Gastroesophageal sphincter (tissue), 3 donors: ENCODE results near the gene DDIT4.

Source experiments
- EP300 ChIP-seq: sonication (generic); formaldehyde crosslinking; IDR thresholded peaks from one replicate; pipeline ENCODE4 v1.6.1; 2017; ENCODE audit warnings: antibody characterized with exemption, mild to moderate bottlenecking
- POLR2A ChIP-seq, 2 donors: fragments of 450-650 bp; IDR thresholded peaks; one replicate each; pipeline ENCODE4 v1.6.1; 2017; ENCODE audit warnings: antibody characterized with exemption in 2 of 2, mild to moderate bottlenecking in 2 of 2, moderate library complexity in 1 of 2
- POLR2AphosphoS5 ChIP-seq: sonication (generic); formaldehyde crosslinking; IDR thresholded peaks from one replicate; pipeline ENCODE4 v1.6.1; 2017; ENCODE audit warnings: antibody characterized with exemption
- TF ChIP-seq, protein P1 (sequence below), 4 experiments: fragments of 200-600 bp in 2 of 4; fragments of 450-650 bp in 2 of 4; sonication (generic) in 1 of 4; IDR thresholded peaks; one replicate each; pipeline ENCODE4 v1.5.1; 2017 to 2019; ENCODE audit warnings: antibody characterized with exemption in 4 of 4, mild to moderate bottlenecking in 2 of 4, moderate library complexity in 2 of 4

DNA sequence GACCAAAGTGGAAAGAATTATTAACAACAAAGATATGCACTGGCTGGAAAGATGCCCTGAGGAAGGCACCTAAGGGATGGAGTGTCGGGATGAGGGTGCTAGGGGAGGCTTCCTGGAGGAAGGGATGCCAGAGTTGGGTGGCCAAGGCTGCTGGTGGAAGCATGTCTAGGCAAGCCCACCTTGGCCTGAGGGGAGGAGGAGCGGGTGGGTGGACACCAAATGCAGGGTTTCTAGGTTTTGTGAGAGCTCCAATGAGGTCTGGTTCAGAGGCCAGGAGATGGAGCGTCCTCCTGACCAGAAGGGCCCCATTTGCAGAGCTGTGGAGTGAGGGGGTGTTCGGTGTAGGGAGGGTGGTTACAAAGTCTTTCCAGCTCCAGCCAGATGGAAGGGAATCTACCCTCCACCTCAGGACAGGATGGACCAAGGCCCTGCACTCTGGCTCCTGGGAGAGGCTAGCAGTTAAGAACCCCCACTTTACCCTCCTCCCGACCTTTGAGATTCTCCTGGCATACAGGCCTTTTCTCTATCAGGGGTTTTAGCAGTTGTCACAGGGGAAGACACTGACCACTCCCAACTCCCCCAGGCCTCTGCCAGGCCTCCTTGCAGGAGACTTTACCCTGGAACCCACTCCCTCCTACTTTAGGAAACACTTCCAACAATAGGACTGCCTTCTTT, 3.0 kb upstream of the DDIT4 start:
- TF ChIP-seq, protein P1, sequence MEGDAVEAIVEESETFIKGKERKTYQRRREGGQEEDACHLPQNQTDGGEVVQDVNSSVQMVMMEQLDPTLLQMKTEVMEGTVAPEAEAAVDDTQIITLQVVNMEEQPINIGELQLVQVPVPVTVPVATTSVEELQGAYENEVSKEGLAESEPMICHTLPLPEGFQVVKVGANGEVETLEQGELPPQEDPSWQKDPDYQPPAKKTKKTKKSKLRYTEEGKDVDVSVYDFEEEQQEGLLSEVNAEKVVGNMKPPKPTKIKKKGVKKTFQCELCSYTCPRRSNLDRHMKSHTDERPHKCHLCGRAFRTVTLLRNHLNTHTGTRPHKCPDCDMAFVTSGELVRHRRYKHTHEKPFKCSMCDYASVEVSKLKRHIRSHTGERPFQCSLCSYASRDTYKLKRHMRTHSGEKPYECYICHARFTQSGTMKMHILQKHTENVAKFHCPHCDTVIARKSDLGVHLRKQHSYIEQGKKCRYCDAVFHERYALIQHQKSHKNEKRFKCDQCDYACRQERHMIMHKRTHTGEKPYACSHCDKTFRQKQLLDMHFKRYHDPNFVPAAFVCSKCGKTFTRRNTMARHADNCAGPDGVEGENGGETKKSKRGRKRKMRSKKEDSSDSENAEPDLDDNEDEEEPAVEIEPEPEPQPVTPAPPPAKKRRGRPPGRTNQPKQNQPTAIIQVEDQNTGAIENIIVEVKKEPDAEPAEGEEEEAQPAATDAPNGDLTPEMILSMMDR (IDR thresholded peaks at IDR 0.05), result no peak
- TF ChIP-seq POLR2AphosphoS5 (no peak), EP300 (no peak), POLR2A (IDR thresholded peaks at IDR 0.05) (no peak)
